Purkinje cell (primary cell): ENCODE results near the gene PRSS57. TPM values are rescaled to one million over a fixed set of nuclear protein-coding genes. Genes with fewer than 3 reads are reported as not detected.

ENCODE experiments used
- polyA plus RNA-seq: library from polyadenylated mRNA; unstranded; fragments of >200 nt; fragmentation: Nextera tagmentation; gene quantifications from 2 replicates; pipeline ENCODE4 v1.2.1, GENCODE V29; 2014

The PRSS57 gene
- polyA plus RNA-seq: not detected in 2 replicates

GRCh38 chr19:695352-695949 is at the start of gene PRSS57:
Gene PRSS57, minus strand, starts transcription at chr19:695452. Its CDS starts 22 bp downstream, at chr19:695430.

GRCh38 chr19:708154-709143 is 13.2 kb upstream of the PRSS57 start, which contains the start of gene PALM:
Gene PALM, plus strand, starts transcription at chr19:708935. Its CDS starts 212 bp downstream, at chr19:709147.

GRCh38 chr19:676339-677105 is 18.7 kb downstream of the PRSS57 start, which contains the start of gene FSTL3:
Gene FSTL3, plus strand, starts transcription at chr19:676392. Its CDS starts 32 bp downstream, at chr19:676424.

GRCh38 chr19:662962-663681 is 32.1 kb downstream of the PRSS57 start, which contains the start of gene RNF126:
Gene RNF126, minus strand, starts transcription at chr19:663214. Its CDS starts 93 bp downstream, at chr19:663121.

GRCh38 chr19:639253-640160 is 55.7 kb downstream of the PRSS57 start, which contains the start of gene FGF22:
Gene FGF22, plus strand, starts transcription at chr19:639879. Its CDS starts 47 bp downstream, at chr19:639926.

Other genes with a start within 250 kb of the PRSS57 start
- gene SHC2, start 234.4 kb downstream of the PRSS57 start, polyA plus RNA-seq: 1.2 TPM in 1 of 2 replicates, not detected in the other
- gene MADCAM1, start 199.0 kb downstream of the PRSS57 start, polyA plus RNA-seq: not detected in 2 replicates
- gene TPGS1, start 188.0 kb downstream of the PRSS57 start, polyA plus RNA-seq: not detected in 2 replicates
- gene CDC34, start 163.7 kb downstream of the PRSS57 start, polyA plus RNA-seq: 0.77 and 2.1 TPM in 2 replicates
- not detected in 2 replicates for gene GZMM, start 151.4 kb downstream of the PRSS57 start, polyA plus RNA-seq
- gene BSG, start 122.9 kb downstream of the PRSS57 start, polyA plus RNA-seq: 83.4 and 114 TPM in 2 replicates
- 0.38 TPM in 1 of 2 replicates, not detected in the other for gene HCN2, start 105.6 kb downstream of the PRSS57 start, polyA plus RNA-seq
- gene POLRMT, start 61.9 kb downstream of the PRSS57 start, polyA plus RNA-seq: 29.3 and 57.2 TPM in 2 replicates
- 0.26 TPM in 1 of 2 replicates, not detected in the other for gene FGF22, start 55.6 kb downstream of the PRSS57 start, polyA plus RNA-seq
- gene RNF126, start 32.2 kb downstream of the PRSS57 start, polyA plus RNA-seq: 1.0 and 2.2 TPM in 2 replicates
- gene FSTL3, start 19.1 kb downstream of the PRSS57 start, polyA plus RNA-seq: 1.2 TPM in 1 of 2 replicates, not detected in the other
- 0.28 and 0.99 TPM in 2 replicates for gene PALM, start 13.5 kb upstream of the PRSS57 start, polyA plus RNA-seq
- not detected in 2 replicates for gene MISP, start 55.7 kb upstream of the PRSS57 start, polyA plus RNA-seq
- gene PTBP1, start 102.0 kb upstream of the PRSS57 start, polyA plus RNA-seq: 0.62 and 0.71 TPM in 2 replicates
- gene PLPPR3, start 126.5 kb upstream of the PRSS57 start, polyA plus RNA-seq: 1.2 TPM in 1 of 2 replicates, not detected in the other
- gene AZU1, start 132.4 kb upstream of the PRSS57 start, polyA plus RNA-seq: not detected in 2 replicates
- not detected in 2 replicates for gene PRTN3, start 145.5 kb upstream of the PRSS57 start, polyA plus RNA-seq
- not detected in 2 replicates for gene ELANE, start 156.9 kb upstream of the PRSS57 start, polyA plus RNA-seq
- 0.34 and 0.60 TPM in 2 replicates for gene CFD, start 164.2 kb upstream of the PRSS57 start, polyA plus RNA-seq
- gene MED16, start 197.7 kb upstream of the PRSS57 start, polyA plus RNA-seq: 3.6 and 15.3 TPM in 2 replicates
- gene RNU6-9, start 198.0 kb upstream of the PRSS57 start, polyA plus RNA-seq: not detected in 2 replicates
- gene R3HDM4, start 217.8 kb upstream of the PRSS57 start, polyA plus RNA-seq: 0.92 and 2.0 TPM in 2 replicates
- gene KISS1R, start 221.9 kb upstream of the PRSS57 start, polyA plus RNA-seq: not detected in 2 replicates
- gene ARID3A, start 230.6 kb upstream of the PRSS57 start, polyA plus RNA-seq: 0.07 and 0.27 TPM in 2 replicates